ENCODE results near the gene ADAM19.

Gene ADAM19

DNA sequence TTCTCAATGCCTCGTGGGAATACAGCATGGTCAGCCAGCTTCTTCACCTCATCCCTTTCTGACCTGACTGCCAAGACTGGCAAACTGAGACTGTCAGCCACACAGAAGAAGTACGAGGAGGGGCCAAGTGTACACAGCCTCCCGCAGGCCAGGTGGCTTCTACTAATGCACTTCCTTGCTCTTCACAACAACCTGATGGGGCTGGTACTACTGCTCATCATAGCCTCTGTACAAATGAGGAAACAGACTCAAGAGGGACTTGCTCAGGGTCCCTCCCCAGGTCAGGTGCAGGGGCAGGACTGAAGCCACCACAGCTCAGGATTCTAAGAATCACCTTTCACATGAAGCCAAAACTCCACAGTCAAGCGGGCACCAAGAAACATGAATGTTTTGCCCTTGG, 94.3 kb downstream of the ADAM19 start:
- DNase-seq = no peak

DNA sequence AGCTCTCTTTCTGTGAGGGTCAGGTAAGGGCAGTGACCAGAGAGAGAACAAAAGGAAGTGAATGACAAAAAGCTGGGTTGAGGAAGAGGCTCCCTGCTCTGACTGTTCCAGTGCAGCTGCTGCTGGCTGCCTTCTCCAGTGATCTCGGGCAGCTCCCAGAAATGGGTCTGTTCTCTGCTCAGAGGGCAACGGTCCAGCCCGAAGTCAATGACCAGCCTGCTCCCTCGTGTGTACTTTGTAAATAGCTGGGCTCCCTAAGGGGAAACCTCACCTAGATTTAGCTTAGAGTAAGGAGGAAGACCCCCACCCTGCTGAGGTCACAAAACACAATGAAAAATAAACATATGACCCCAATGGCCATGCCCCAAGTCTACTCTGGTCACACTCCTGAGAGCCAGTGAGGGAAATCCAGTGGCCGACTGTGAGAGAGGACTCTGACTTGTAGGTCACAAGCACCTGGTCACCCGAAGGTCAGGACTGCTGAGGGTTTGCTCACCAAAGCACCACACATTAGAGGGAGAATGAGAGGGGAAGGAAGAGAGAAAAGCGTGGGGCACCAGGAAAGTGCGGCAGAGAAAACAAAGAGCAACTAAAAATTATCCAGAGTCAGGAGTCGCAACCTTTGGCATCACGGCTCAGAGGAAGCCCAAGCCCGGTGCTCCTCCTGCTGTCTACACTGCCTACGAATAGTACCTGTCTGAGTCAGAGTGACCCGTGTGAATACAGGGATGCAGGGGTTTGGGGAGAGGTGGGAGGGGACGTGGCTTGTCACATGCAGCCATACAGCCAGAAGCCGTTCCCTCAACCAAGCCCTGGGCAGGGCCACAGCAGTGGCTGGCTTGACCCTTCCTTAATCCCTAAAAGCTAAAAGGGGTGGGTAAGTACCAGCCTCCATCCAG, 95.7 kb downstream of the ADAM19 start:
- DNase-seq = no peak

DNA sequence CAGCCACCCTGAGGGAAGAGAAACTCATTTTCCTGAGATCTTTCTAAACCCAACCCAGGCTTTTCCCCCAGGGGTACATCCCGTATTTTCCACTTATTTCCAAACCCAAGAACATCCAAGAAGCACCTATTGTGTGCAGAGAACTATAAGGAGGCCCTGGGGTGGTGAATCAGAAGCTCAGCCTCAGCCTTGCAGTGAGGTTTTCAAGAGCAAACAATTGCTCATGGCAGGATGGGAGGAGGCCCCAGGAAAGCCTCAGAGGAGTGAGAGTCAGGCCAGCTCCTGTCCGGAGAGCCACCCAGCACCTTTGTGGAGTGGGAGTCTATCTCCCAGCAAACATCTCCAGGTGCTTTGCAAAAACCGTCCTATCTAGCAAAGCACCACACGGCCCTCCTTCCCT, 96.4 kb downstream of the ADAM19 start:
- DNase-seq = no peak

DNA sequence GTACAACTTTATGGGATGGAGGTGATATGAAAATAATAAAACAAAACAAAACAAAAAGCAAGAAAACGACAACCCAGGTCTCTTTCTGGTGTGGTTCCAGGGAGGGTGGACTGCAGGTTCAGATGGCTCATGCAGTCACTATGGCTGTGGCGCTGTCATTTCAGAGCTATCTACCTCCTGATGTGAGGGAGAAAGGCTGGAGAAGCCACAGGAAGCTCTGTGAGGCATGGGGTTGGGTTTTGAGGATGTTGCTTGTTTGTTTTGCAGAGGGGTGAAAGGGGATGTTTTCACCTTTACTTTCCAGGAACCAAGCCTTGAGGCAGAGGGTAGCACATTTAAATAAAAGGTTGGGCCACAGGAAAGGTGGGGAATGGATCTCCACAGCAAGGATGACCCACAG, 96.8 kb downstream of the ADAM19 start:
- no peak for DNase-seq

DNA sequence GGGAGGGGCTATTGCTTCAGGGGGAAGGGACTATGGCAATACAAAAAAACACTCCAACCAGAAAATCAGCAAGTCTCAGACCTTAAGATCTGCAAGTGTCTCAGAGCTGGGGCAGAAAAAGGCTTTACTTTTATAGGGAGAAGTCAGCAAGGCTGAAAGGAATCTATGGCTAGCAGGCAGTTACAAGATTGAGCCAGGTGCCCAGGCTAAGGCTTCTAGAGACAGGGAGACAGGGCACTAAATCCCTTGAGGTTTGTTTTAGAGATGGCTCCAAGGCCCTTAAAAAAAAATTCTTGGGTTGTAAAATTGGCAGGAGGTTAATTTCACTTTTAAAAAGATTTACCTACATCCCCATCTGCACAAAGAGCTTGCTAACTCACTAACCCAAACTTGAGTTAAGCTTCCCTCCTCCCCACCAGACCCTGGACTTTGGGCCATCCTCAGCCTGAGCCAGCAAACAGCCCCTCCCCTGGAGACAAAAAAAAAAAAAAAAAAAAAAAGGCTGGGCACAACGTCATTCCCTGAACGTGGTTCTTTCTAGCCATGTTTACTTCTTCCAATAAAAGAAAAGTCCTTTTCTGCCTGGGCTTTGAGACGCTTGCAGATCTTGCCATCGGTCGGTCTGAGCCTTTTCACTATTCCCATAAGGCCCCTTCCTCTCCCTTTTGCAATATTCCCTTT, 97.6 kb downstream of the ADAM19 start:
- no peak for DNase-seq

DNA sequence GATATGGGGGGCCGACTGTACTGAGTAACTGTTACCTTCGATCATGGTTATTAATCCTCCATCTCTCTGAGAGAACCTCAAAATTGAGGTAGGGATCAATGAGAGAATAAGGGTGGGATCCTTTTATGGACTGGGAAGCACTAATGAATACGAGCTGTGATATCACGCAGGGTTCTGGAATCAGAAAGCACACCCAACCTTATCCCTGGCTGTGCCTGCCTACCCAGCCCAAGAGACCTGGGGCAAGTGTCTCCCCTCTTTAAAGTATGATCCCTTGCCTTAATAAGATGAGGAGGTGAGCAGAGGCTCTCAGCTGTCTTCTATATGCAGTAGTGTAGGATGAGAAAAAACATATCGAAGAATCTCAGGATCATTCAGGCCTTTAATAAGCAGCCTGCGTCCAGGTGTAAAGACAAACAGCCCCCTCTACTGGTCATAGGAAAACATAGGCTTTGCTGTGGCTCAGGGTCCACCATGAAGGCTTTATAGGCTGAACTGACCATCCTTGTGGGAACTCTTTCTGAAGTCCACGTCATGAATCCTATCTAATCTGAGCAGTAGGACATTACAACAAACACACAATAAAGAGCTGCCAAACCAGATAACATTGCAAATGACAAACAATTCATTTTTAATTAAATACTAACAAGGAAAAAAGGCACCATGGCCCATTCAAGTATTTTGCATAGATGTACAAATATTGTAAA, 98.7 kb downstream of the ADAM19 start:
- DNase-seq = peak; percentile 39

DNA sequence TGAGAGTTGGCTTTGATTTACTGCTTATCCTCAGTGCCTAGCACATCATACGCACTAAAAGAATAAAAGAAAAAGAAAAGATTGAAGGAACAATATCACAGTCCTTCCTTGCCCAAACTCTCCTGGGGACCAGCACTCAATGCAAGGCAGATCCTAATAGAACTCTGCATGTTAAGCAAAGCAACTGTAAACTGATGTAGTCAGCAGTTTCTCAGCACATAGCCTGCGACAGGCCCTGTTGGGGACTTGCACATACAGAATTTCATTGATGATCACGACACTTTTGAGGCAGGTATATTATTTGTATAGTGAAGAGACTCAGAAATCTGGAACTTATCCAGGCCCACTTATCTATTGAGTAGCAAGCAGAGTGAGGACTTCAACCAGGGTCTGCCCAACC, 100.1 kb downstream of the ADAM19 start:
- DNase-seq = no peak

DNA sequence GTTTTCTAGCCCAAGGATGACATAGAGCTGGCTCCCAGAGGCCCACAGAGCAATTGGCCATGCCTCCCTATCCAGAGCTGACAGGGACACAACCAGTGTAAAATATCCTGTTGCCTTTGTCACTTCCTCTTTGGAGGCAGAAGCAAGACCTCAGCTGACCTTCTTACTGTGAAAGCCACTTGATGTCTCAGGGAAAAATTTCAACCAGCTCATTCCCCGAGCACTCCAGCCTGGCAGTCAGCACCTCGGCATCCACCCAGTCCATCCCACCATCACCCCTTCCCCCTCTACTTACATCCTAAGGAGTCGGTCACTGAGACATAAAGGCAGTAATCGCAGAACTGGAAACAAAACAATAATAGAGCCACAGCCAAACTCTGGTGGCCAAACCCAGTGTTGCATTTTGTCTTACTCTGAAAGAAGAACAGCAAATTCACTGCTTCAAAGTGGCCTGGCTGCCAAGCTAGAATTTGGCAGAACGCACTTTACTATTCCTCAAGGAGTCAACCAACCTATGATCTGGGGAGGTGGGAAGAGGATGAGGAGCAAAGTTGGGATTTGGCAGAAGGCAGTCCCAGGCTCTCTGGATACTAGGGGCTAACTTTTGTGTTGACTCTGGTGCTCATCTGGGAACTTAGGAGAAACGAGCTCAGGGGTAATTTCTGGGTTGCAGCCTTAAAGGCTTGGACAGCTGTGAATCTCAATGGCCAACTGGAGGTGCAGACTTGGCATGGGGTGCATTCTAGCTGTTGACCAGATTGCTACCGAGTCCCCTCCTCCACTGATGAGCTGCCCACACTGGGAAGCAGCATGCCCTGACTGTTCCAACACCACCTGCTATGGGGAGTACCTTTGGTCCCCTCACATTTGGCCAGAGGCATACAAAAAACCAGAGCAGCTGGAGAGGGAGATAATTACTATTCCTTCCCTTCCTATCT, 101.9 kb downstream of the ADAM19 start:
- DNase-seq = no peak

DNA sequence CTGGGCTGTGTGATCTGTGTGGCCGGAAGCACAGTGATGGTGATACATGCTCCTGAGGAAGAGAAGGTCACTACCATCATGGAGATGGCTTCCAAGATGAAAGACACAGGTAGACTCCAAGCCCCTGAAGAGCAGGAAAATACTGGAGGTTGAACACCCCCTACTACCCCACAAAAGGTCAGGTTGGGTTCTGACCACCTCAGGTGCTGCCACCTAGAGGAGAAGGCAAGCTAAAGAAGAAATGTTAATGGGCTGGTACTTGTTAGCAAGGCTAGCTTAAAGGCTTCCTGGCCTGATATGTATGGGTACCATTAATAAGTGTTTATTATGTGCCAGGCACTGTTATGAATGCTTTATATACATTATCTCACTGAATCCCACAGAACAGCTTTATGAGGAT, 103.9 kb downstream of the ADAM19 start:
- no peak for DNase-seq

DNA sequence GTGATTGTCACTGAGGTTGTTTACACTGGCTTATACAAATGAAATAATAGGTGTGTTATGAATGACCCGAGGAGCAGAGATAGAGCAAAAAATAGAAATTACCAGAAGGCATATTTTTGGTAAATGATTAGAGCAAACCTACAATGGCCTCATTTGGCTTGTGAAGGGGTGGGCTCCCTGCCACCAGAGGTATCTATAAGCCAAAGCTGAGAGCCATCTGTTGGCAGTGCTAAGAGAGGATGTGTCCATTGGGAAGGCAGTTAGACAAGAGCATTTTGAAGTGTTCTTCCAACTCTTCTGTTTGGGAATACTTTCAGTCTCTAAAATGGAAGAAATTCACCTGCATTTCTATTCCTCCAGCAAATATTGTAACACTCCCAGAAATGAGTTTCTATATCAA, 104.9 kb downstream of the ADAM19 start:
- no peak for DNase-seq

DNA sequence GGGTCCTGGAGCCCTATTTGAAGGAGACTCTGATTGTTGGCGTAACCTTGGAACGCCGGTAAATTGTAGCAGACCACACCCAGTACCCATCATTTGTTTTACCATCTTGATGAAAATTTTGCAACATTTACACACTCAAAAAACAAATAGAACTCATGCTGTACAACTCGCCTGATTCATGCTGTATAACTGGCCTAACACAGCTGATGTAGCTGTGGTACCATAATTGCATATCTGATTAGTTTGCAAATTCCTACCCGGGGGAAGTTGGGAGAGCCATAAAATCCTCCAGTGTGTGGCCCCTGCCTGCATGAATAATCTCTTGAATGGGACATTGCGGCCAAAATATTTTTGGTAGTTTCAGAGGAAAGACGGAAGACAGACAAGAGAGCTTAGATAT, 105.9 kb downstream of the ADAM19 start:
- no peak for DNase-seq

DNA sequence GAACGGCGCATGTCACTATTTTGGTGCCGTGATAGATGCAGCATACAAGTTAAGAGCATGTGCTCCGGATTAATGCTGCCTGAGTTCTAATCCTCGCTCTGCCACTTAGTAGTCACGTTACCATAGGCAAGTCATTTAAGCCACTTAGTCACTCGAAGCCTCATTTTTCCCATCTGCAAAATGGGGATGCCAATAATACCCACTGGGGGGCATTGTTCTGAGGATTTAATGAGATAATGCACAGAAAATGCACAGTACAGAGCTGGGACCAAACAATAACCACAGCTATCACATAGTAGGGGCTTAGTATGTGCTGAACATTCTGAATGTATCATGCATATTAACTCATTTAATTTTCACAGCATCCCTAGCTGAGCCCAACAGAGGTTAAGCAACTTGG, 106.5 kb downstream of the ADAM19 start:
- DNase-seq = no peak

DNA sequence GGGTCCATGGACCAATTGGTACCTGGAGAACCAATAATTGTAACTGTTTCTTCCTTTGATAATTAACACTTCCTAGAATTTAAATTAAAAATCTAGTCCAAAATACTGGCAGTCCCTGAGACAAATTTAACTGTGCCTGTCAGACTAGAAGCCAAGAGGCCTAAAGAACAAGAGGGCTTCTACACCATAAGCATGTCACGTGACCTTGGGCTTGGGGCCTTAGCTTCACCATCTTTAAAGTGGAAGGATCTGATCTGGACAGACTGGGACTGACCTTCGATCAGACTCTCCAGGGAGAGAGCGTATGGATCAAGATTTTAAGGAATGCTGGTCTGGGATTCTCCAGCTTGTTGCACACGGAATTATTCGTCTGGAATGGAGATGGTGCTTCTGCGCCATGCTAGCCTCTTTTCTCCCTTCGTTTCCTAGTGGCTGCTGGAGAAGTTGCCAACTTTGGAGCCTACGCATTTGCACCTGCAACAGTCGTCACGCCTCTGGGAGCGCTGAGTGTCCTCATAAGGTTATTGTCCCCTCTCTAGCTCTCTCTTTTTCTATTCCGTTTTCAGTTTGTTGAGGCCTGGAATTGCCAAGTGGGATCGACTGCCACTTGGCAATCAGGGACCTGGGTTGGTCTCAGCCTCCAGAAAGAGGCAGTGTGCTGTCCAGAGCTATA, 107.1 kb downstream of the ADAM19 start:
- DNase-seq = no peak

DNA sequence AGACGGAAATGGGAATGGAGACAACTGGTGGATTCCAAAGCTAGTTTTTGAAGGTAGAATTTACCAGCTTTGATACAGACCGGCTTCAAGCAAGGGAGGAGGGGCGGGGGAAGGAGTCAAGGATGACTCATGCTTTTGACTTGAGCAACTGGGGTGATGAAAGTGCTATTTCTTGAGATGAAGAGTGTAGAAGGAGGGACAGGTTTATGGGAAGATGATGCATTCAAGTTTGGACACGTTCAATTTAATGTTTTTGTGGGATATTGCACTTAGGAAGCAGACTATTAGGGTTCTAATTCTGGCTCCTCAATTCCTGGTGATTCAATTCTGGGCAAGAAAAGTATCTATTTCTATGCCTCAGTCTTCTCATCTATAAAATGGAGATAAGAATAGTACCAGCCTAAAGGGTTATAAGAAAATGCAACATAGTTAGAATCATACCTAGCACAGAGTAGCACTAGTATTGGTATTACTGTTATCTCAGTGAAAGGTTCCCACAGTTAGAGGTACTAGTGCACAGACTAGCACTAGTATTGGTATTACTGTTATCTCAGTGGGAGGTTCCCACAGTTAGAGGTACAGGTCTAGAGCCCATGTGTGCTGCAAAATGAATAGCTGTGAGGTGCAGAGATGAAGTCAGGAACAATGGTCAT, 110.9 kb downstream of the ADAM19 start:
- no peak for DNase-seq

DNA sequence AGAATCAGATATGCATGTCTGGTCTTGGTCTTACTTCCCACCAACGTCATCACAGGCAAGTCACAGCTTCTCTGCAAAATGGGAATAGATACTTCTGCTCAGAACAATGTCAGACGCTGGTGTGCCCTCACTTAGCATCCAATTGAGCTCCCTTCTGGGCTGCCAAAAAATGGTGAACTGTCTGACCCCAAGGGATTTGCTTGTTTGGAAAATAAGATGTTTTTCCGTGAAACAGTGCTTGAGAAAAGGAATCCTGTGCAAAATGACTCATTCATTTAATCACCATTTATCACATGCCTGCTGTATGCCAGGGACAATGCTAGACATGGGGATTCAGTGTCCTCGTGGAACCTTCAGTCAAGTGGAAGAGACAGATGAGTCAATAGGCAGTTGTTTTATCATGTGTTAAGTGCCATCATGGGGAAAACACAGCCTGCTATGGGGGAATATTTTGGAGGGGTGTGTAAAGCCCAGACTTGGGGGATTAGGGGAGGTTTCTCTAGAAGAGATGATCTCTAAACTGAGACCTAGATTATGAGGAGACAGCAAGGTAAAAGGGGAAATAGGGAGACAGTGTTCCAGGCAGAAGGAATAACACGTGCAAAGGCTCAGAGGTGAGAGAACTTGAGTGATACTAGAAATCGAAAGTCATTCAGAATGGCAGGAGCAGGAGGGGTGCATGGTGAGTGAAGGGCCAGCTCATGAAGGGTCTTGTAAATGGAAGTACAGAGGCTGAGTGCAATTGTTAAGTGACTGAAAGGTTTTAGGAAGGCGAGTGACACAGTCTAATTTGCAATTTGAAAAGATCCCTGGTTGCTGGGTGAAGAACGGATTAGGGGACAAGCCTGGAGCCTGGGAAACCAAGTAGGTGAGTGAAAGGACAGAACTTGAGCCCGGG, 111.7 kb downstream of the ADAM19 start:
- no peak for DNase-seq

DNA sequence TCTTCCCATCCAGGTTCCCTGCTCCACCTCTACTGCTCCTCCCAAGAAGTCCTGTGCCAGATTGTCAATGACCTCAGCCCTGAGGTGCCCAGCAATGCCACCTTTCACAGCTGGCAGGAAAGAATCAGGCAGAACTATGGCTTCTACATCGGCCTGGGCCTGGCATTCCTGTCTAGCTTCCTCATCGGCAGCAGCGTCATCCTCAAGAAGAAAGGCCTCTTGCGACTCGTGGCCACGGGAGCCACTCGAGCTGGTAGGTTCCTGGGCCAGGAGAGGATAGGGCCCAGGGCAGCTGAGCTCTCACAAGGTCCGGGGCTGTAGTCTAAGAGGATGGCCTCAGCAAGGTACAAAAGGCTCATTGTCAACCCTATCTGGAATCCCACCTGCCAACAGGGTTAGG, 112.5 kb downstream of the ADAM19 start:
- DNase-seq = no peak

DNA sequence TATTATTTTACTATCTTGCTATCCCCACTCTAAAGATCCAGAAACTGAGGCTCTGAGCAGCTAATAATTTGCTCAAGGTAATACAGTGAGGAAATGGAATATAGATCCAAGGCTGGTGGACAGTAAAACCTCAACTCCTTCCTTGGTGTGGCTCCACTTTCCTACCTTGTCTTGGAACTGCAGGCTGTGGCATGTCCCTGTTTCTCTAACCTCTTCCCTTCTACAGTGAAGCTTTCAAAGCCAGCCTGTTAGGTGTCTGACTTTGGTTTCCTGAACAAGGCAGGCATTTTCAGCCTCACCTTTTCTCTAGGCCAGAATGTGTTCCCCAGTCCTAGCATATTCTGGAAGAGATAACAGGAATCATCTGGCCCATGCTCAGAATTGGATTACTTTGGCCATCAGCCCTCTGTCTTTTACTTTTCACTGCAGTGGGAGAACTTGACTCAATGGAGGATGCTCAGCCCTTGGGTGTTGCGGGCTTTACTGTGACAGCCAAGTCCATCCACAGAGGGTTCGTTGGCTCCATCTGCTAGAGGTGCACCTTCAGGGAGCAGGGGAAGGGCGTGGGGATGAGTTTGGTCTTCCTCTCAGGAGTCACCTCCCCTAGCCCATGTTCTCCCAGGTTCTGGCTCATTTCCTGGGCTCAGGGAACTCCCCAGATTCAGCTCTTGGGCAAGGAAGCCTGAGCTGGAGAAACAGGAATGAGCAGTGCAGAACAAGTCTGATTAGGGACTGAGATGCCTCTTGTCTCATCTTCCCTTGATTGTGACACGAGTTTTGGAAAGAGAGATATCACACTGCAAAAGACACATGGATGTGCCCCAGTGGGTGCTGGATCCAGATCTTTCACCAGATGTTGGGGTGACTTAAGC, 114.4 kb downstream of the ADAM19 start:
- DNase-seq = no peak

DNA sequence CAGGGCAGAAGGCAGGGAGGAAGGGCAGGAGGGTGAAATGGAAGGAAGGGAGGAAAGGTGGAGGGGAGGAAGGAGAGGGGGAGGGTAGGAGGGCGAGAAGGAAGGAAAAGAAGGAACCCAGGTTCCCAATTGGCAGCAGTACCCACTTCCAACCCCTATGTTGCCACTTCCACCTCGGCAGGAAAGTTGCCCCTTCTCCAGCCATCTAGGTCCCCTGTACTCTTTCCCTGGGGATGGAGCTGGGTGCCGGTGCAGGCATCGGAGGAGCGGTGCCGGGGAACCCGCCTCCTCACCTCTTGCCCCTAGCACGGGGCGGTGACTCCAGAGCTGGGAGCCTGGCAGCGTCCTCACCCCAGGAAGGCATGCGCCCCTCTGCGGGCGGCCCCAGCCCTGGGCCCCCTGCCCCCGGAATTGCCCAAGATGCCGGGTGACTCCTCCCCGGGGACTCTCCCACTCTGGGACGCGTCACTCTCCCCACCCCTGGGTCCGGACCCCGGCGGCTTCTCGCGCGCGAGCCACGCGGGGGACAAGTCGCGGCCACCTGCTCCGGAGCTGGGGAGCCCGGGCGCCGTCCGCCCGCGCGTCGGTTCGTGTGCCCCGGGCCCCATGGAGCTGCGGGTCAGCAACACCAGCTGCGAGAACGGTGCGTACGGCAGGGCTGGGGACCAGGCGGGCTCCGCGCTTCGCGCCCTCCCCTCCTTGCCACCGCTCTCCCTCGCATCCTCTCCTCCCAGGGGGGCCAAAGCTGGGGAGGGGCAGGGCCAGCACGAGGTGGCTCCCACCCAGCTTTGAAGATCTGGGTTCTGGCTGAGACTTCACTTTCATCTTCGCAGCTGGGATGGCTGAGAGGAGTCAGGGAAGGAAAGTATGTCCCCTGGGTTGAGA, 115.6 kb downstream of the ADAM19 start, which contains the start of gene NIPAL4:
TSS of gene NIPAL4 (plus strand) at position 499 of the 885 bp plus-strand sequence. CDS start at position 607, 108 bp downstream.
- DNase-seq = no peak

All from NCI-H510A treated with DMSO at 0.1 percent for 48 hours (cell line).